ENCODE data around the gene HGF.
"Not testable (repeated sequence)": the region's sequence is repeated elsewhere in the genome, so short reads cannot be mapped to it uniquely, and the experiment has no call there.

Gene HGF

DNA sequence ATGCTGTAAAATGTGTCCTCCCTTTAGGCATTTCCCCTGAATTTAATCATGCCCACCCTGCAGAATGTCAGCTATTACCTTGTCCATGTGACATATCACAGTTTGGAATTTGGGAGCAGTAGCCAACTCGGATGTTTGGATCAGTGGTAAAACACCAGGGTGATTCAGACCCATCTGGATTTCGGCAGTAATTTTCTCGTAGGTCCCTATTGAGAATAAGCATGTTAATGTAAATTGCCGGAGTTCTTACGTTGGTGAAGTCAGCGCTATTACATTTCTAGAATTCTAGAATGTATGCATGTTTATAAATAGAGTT lies 44.1 kb downstream of the HGF start:
- no peak overlapping the region for H3K27ac ChIP-seq (ENCODE audit: insufficient read depth, low read length, poor library complexity, severe bottlenecking)
- no peak for DNase-seq
- no peak overlapping the region for H3K4me3 ChIP-seq (ENCODE audit: insufficient read depth, low read depth, low read length, poor library complexity, severe bottlenecking)
- H3K36me3 ChIP-seq (ENCODE audit: control insufficient read depth, insufficient read depth, low read length) = no peaks in the 10 kb centered on the region
- no peaks in the 10 kb centered on the region for H3K9me3 ChIP-seq (ENCODE audit: control insufficient read depth, low read length)
- H3K27me3 ChIP-seq (replicated peaks; ENCODE audit: control insufficient read depth, insufficient read depth, low read length, poor library complexity, severe bottlenecking) = no peaks in the 10 kb centered on the region
- H3K4me1 ChIP-seq (ENCODE audit: control insufficient read depth, insufficient read depth, low read length, poor library complexity, severe bottlenecking) = no peaks in the 10 kb centered on the region

DNA sequence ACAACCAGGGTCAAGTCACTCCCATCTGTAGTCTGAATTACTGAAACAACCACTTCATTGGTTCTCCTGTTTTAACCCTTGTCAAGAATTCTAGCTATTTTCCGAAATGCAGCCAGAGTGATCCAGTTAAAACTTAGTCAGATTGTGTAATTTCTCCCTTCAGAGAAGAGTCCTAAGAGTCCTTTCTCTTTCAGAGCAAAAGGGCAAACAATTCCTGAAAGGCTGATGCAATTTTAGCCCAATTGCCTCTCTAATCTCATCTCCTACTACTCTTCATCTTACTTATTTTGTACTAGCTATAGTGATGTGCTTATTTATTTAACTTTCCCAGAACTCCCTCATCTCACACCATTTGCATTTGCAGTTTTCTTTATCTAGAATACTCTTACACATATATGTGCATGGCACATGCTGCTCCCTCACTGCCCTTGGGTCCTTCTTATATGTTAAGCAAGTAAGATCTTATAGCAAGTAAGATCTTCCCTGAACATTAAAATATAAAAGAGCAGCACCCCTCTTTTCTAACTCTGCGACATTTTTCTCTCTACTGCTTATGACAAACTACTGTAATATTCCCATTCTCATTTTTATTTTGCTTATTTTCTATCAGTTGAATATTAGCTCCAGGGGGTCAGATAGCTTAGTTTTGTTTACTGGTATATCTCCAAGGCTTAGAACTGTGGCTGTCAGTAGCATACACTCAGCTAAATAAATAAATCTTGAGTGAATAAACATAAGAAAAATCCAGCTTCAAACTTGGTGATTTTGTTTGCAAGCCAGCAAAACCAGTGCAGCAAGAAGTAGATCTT lies 44.6 kb downstream of the HGF start:
- Histone ChIP-seq H3K27me3 (replicated peaks; ENCODE audit: control insufficient read depth, insufficient read depth, low read length, poor library complexity, severe bottlenecking) (no peaks in the 10 kb centered on the region), H3K4me1 (ENCODE audit: control insufficient read depth, insufficient read depth, low read length, poor library complexity, severe bottlenecking) (no peaks in the 10 kb centered on the region), H3K36me3 (ENCODE audit: control insufficient read depth, insufficient read depth, low read length) (no peaks in the 10 kb centered on the region), H3K9me3 (ENCODE audit: control insufficient read depth, low read length) (no peaks in the 10 kb centered on the region), H3K4me3 (ENCODE audit: insufficient read depth, low read depth, low read length, poor library complexity, severe bottlenecking) (no peak overlapping the region), H3K27ac (ENCODE audit: insufficient read depth, low read length, poor library complexity, severe bottlenecking) (no peak overlapping the region)
- no peak for DNase-seq

DNA sequence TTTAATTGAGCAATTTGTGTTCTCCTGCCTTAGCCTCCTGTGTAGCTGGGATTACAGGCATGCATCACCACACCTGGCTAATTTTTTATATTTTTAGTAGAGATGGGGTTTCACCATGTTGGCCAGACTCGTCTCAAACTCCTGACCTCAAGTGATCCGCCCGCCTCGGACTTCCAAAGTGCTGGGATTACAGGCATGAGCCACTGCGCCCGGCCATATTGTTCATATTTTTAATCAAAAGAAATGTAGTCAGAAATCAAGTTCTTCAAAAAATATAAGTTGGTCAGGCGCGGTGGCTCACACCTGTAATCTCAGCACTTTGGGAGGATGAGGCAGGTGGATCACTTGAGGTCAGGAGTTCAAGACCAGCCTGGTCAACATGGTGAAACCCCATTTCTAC lies 47.6 kb downstream of the HGF start:
- not testable (repeated sequence) for H3K36me3 ChIP-seq (ENCODE audit: control insufficient read depth, insufficient read depth, low read length); DNase-seq; H3K27me3 ChIP-seq (replicated peaks; ENCODE audit: control insufficient read depth, insufficient read depth, low read length, poor library complexity, severe bottlenecking); H3K4me1 ChIP-seq (ENCODE audit: control insufficient read depth, insufficient read depth, low read length, poor library complexity, severe bottlenecking); H3K9me3 ChIP-seq (ENCODE audit: control insufficient read depth, low read length); H3K27ac ChIP-seq (ENCODE audit: insufficient read depth, low read length, poor library complexity, severe bottlenecking); H3K4me3 ChIP-seq (ENCODE audit: insufficient read depth, low read depth, low read length, poor library complexity, severe bottlenecking)

DNA sequence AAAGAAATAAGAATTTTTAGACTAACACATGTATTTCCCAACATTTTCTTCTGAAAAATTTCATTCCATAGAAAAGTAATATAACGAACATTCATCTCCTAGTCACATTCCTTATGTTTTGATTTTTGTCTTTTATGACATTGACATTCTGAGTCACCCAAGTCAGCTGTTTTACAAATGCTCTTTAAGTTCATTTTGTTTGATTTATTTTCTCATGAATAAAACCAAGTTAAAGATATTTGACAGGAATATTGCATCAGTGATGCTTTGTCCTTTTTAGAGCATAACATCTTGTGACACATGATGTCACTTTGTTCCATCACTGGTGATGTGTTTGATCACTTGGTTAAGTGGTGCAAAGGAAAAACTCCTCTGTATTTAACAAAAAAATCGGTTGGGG lies 48.4 kb downstream of the HGF start:
- no peaks in the 10 kb centered on the region for H3K9me3 ChIP-seq (ENCODE audit: control insufficient read depth, low read length)
- no peak overlapping the region for H3K4me3 ChIP-seq (ENCODE audit: insufficient read depth, low read depth, low read length, poor library complexity, severe bottlenecking)
- H3K27me3 ChIP-seq (replicated peaks; ENCODE audit: control insufficient read depth, insufficient read depth, low read length, poor library complexity, severe bottlenecking) = no peaks in the 10 kb centered on the region
- DNase-seq = no peak
- no peaks in the 10 kb centered on the region for H3K36me3 ChIP-seq (ENCODE audit: control insufficient read depth, insufficient read depth, low read length)
- no peaks in the 10 kb centered on the region for H3K4me1 ChIP-seq (ENCODE audit: control insufficient read depth, insufficient read depth, low read length, poor library complexity, severe bottlenecking)
- H3K27ac ChIP-seq (ENCODE audit: insufficient read depth, low read length, poor library complexity, severe bottlenecking) = no peak overlapping the region

DNA sequence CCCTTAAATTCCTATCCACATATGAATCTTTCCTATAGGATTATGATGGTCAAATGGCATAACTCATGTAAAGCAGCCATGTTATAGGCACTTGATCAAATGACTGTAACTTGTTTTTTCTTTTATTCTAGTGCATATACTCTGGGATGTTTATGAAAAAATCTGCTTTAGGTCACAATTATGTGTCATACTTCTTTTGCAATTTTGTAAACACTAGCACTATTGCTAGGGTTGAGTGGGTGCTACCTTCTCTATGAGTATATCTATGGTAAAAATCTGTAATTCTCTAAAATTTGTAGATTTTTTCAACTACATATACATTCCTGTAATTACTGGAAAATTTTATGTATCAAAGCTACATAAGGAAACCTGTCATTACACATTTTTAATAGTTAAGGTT lies 50.0 kb downstream of the HGF start:
- H3K4me3 ChIP-seq (ENCODE audit: insufficient read depth, low read depth, low read length, poor library complexity, severe bottlenecking) = no peak overlapping the region
- no peaks in the 10 kb centered on the region for H3K9me3 ChIP-seq (ENCODE audit: control insufficient read depth, low read length)
- H3K27ac ChIP-seq (ENCODE audit: insufficient read depth, low read length, poor library complexity, severe bottlenecking) = no peak overlapping the region
- H3K27me3 ChIP-seq (replicated peaks; ENCODE audit: control insufficient read depth, insufficient read depth, low read length, poor library complexity, severe bottlenecking) = no peaks in the 10 kb centered on the region
- DNase-seq = no peak
- no peaks in the 10 kb centered on the region for H3K36me3 ChIP-seq (ENCODE audit: control insufficient read depth, insufficient read depth, low read length)
- no peaks in the 10 kb centered on the region for H3K4me1 ChIP-seq (ENCODE audit: control insufficient read depth, insufficient read depth, low read length, poor library complexity, severe bottlenecking)

DNA sequence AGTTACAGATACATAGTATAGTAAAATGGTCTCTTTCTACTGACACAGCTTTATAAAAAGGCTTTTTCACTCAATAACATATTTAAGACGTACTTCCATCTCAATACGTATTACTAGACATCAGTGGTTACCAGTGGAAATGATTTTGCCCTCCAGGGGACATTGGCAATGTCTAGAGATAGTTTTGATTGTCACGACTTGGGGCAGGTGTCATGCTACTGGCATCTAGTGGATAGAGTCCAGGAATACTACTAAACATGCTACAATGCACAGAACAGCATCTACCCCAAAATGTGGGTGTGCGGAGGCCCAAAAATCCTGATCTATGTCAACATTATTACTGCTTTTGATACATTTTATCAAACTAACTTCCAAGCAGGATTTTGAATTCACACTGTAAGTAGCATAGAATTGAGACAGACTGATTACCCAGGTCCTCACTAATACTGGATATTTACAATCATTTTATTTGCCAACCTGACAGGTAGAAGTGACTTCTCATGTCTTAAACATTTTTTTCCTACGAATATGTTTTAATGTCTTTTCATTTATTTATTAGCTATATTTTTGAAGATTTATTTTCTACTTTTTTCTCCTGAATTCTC lies 53.8 kb downstream of the HGF start:
- no peak for DNase-seq
- Histone ChIP-seq H3K4me1 (ENCODE audit: control insufficient read depth, insufficient read depth, low read length, poor library complexity, severe bottlenecking) (no peaks in the 10 kb centered on the region), H3K27ac (ENCODE audit: insufficient read depth, low read length, poor library complexity, severe bottlenecking) (no peak overlapping the region), H3K9me3 (ENCODE audit: control insufficient read depth, low read length) (no peaks in the 10 kb centered on the region), H3K4me3 (ENCODE audit: insufficient read depth, low read depth, low read length, poor library complexity, severe bottlenecking) (no peak overlapping the region), H3K36me3 (ENCODE audit: control insufficient read depth, insufficient read depth, low read length) (no peaks in the 10 kb centered on the region), H3K27me3 (replicated peaks; ENCODE audit: control insufficient read depth, insufficient read depth, low read length, poor library complexity, severe bottlenecking) (no peaks in the 10 kb centered on the region)

DNA sequence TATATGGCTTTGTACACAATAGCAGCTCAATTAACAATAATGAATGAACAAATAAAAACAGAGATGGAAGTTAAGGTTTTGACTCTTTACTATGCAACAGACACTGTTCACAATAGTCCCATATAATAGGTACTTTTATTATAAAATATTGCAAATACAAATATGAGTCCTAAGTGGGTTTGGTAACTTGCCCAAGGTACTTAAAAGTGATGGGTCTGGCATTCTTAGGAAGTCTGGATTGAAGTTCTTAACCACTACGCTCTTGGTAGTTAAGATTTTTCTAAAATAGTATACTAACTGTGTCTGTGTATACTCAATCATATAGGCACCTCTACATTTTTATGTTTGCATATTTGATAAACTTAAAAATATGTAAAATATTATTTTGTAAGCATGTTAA lies 55.5 kb downstream of the HGF start:
- no peaks in the 10 kb centered on the region for H3K9me3 ChIP-seq (ENCODE audit: control insufficient read depth, low read length)
- H3K36me3 ChIP-seq (ENCODE audit: control insufficient read depth, insufficient read depth, low read length) = no peaks in the 10 kb centered on the region
- H3K4me3 ChIP-seq (ENCODE audit: insufficient read depth, low read depth, low read length, poor library complexity, severe bottlenecking) = no peak overlapping the region
- H3K27me3 ChIP-seq (replicated peaks; ENCODE audit: control insufficient read depth, insufficient read depth, low read length, poor library complexity, severe bottlenecking) = no peaks in the 10 kb centered on the region
- H3K4me1 ChIP-seq (ENCODE audit: control insufficient read depth, insufficient read depth, low read length, poor library complexity, severe bottlenecking) = no peaks in the 10 kb centered on the region
- no peak overlapping the region for H3K27ac ChIP-seq (ENCODE audit: insufficient read depth, low read length, poor library complexity, severe bottlenecking)
- no peak for DNase-seq

DNA sequence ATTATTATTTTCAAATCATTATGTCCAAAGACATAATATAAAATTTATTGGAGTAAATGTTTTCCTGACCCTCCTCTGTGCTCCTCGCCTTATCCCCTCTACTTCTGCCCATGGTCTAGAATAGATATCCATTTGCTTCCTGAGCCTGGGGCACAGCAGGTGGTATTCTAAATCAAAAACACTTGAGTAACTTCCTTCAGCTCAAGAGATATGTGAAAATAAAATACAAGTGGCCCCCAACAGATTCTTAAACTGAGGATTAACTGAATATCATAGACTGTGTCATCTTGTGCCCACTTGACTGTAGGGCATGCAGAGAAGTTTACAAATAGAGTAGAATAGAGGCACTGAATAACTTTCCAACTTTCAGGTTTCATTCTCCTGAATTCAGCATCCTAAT lies 59.1 kb downstream of the HGF start:
- Histone ChIP-seq H3K4me3 (ENCODE audit: insufficient read depth, low read depth, low read length, poor library complexity, severe bottlenecking) (no peak overlapping the region), H3K4me1 (ENCODE audit: control insufficient read depth, insufficient read depth, low read length, poor library complexity, severe bottlenecking) (no peaks in the 10 kb centered on the region), H3K36me3 (ENCODE audit: control insufficient read depth, insufficient read depth, low read length) (no peaks in the 10 kb centered on the region), H3K9me3 (ENCODE audit: control insufficient read depth, low read length) (no peaks in the 10 kb centered on the region), H3K27me3 (replicated peaks; ENCODE audit: control insufficient read depth, insufficient read depth, low read length, poor library complexity, severe bottlenecking) (no peaks in the 10 kb centered on the region), H3K27ac (ENCODE audit: insufficient read depth, low read length, poor library complexity, severe bottlenecking) (no peak overlapping the region)
- DNase-seq = no peak

DNA sequence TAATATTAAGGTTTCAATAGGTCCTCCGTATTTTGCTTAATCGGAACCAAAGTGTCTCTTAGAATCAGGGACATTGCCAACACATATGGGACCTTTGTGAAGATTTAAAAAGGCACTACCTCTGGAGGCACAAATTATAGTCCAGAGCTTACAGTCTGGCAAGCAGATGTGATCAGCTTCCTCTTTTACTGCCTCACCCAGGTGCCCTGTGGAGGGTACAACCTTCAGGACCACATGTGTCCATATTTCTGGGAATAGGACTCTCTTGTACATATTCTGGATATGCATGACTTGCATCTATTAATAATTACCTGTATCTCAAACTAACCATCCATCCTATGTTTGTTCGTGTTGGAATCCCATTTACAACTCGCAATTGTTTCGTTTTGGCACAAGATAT lies 60.0 kb downstream of the HGF start:
- Histone ChIP-seq H3K27ac (ENCODE audit: insufficient read depth, low read length, poor library complexity, severe bottlenecking) (no peak overlapping the region), H3K4me3 (ENCODE audit: insufficient read depth, low read depth, low read length, poor library complexity, severe bottlenecking) (no peak overlapping the region), H3K27me3 (replicated peaks; ENCODE audit: control insufficient read depth, insufficient read depth, low read length, poor library complexity, severe bottlenecking) (no peaks in the 10 kb centered on the region), H3K9me3 (ENCODE audit: control insufficient read depth, low read length) (no peaks in the 10 kb centered on the region), H3K4me1 (ENCODE audit: control insufficient read depth, insufficient read depth, low read length, poor library complexity, severe bottlenecking) (no peaks in the 10 kb centered on the region), H3K36me3 (ENCODE audit: control insufficient read depth, insufficient read depth, low read length) (no peaks in the 10 kb centered on the region)
- no peak for DNase-seq

DNA sequence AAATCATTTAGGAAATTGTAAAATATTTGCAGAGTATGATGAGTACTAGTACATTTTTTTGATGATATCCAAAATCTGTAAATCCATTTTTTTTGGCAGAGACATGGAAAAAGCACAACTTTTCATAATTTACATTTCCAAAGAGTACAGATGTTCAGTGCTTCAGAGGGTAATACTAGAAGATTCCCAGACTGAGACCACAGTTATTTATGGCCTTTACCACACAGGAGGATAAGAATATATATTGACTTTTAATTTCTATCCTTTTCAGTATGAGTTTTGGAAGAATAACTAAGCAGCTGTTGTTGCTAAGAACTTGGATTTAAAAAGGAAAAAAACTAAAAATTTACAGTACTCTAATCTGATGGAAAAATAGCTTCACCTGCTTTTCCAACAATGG lies 61.9 kb downstream of the HGF start:
- Histone ChIP-seq H3K27me3 (replicated peaks; ENCODE audit: control insufficient read depth, insufficient read depth, low read length, poor library complexity, severe bottlenecking) (no peaks in the 10 kb centered on the region), H3K27ac (ENCODE audit: insufficient read depth, low read length, poor library complexity, severe bottlenecking) (no peak overlapping the region), H3K4me3 (ENCODE audit: insufficient read depth, low read depth, low read length, poor library complexity, severe bottlenecking) (no peak overlapping the region), H3K36me3 (ENCODE audit: control insufficient read depth, insufficient read depth, low read length) (no peaks in the 10 kb centered on the region), H3K4me1 (ENCODE audit: control insufficient read depth, insufficient read depth, low read length, poor library complexity, severe bottlenecking) (no peaks in the 10 kb centered on the region), H3K9me3 (ENCODE audit: control insufficient read depth, low read length) (no peaks in the 10 kb centered on the region)
- no peak for DNase-seq
